Mesenteric fat pad (tissue), 1 donor: ENCODE results near the gene MLST8. TPM values are rescaled to one million over a fixed set of nuclear protein-coding genes. Genes with fewer than 3 reads are reported as not detected.

ENCODE experiments used
- DNase-seq: peaks from one replicate; pipeline ENCODE4 v3.0.0-alpha.2; 2020; ENCODE audit warnings: low spot score
- total RNA-seq: library from RNA; stranded (reverse); fragmentation: NEBNext Ultra II Directional; extraction: Animal tissue kit (Norgen Biotek cat#: 25700); gene quantifications from one replicate; pipeline ENCODE4 v1.2.1, GENCODE V29; 2021
- donor health status: DM: yes; HTN: yes; CAD: no.

The MLST8 gene
- total RNA-seq, 1 donor from 2014 or later = 21.9 TPM

GRCh38 chr16:2172688-2173335, 32.4 kb upstream of the MLST8 start:
- DNase-seq = no peak

- DNase-seq = no peak
These were observed 31.9 kb upstream of the MLST8 start for GRCh38 chr16:2173366-2173765.

- no peak for DNase-seq
These were observed 31.3 kb upstream of the MLST8 start for GRCh38 chr16:2173916-2174315.

GRCh38 chr16:2174396-2175131, 30.7 kb upstream of the MLST8 start:
- DNase-seq = no peak

GRCh38 chr16:2175454-2175853, 29.8 kb upstream of the MLST8 start:
- no peak for DNase-seq

- no peak for DNase-seq
These were observed 29.2 kb upstream of the MLST8 start for GRCh38 chr16:2176047-2176446.

- DNase-seq = no peak
These were observed 28.2 kb upstream of the MLST8 start for GRCh38 chr16:2177101-2177500.

GRCh38 chr16:2177561-2177960, 27.7 kb upstream of the MLST8 start:
- DNase-seq = no peak

- no peak for DNase-seq
These were observed 26.7 kb upstream of the MLST8 start for GRCh38 chr16:2178321-2179106.

GRCh38 chr16:2179107-2179501, 26.1 kb upstream of the MLST8 start:
- DNase-seq = no peak

GRCh38 chr16:2179576-2179975, 25.7 kb upstream of the MLST8 start:
- DNase-seq = no peak

- no peak for DNase-seq
These were observed 24.8 kb upstream of the MLST8 start for GRCh38 chr16:2180461-2180860.

- no peak for DNase-seq
These were observed 24.0 kb upstream of the MLST8 start for GRCh38 chr16:2180962-2181923.

GRCh38 chr16:2181952-2182351, 23.3 kb upstream of the MLST8 start:
- no peak for DNase-seq

- no peak for DNase-seq
These were observed 21.6 kb upstream of the MLST8 start for GRCh38 chr16:2183671-2184070.

- DNase-seq = no peak
These were observed 20.9 kb upstream of the MLST8 start for GRCh38 chr16:2184346-2184745.

GRCh38 chr16:2184962-2185361, 20.3 kb upstream of the MLST8 start:
- no peak for DNase-seq

- no peak for DNase-seq
These were observed 19.2 kb upstream of the MLST8 start for GRCh38 chr16:2186064-2186463.

- no peak for DNase-seq
These were observed 18.7 kb upstream of the MLST8 start for GRCh38 chr16:2186505-2186904.

GRCh38 chr16:2187212-2187611, 18.0 kb upstream of the MLST8 start:
- no peak for DNase-seq

GRCh38 chr16:2188395-2188794, 16.9 kb upstream of the MLST8 start:
- no peak for DNase-seq
